A549 (cell line): ENCODE results near the gene TUBA1C.

Experiments
- CBX8 ChIP-seq: fragments of 200-600 bp; sonication (generic); IDR thresholded peaks from 2 replicates; pipeline ENCODE4 v1.6.1; 2016
- EP300 ChIP-seq, 2 experiments: fragments of >200 bp; sonication (Bioruptor Twin); formaldehyde crosslinking; IDR thresholded peaks; 2 replicates in 1 of 2; 3 replicates in 1 of 2; pipeline ENCODE4 v1.6.1; 2016 to 2017
- FOSL2 ChIP-seq, 2 experiments: fragments of 450-650 bp in 1 of 2; fragments of >200 bp in 1 of 2; sonication (Bioruptor Twin) in 1 of 2; formaldehyde crosslinking; IDR thresholded peaks; 2 replicates each; pipeline versions ENCODE4 v1.5.0 to v1.6.1; 2016 to 2020; ENCODE audit warnings: mild to moderate bottlenecking in 1 of 2, moderate library complexity in 1 of 2
- JUN ChIP-seq, 2 experiments: fragments of >200 bp; sonication (Bioruptor Twin); formaldehyde crosslinking; IDR thresholded peaks; 2 replicates in 1 of 2; 3 replicates in 1 of 2; pipeline ENCODE4 v1.6.1; 2016 to 2017
- POLR2A ChIP-seq: IDR thresholded peaks from 2 replicates; pipeline ENCODE4 v1.6.1; 2012; ENCODE audit warnings: mild to moderate bottlenecking, low read length
- POLR2AphosphoS2 ChIP-seq: conservative IDR thresholded peaks from 2 replicates; pipeline ENCODE4 v1.6.1; 2012; ENCODE audit warnings: low read length, improper control_type of control experiment, inconsistent platforms
- RFX5 ChIP-seq: fragments of 450-650 bp; IDR thresholded peaks from 2 replicates; pipeline ENCODE4 v1.7.1; 2014; ENCODE audit warnings: antibody characterized with exemption, mild to moderate bottlenecking, moderate library complexity
- RNF2 ChIP-seq: fragments of 200-600 bp; sonication (generic); IDR thresholded peaks from 2 replicates; pipeline ENCODE4 v1.6.1; 2016; ENCODE audit warnings: low read depth, mild to moderate bottlenecking, antibody characterized with exemption, moderate library complexity, borderline replicate concordance
- TF ChIP-seq, protein P1 (sequence below): fragments of 200-600 bp; sonication (generic); IDR thresholded peaks from 2 replicates; pipeline ENCODE4 v1.6.1; 2016; ENCODE audit warnings: antibody characterized with exemption, mild to moderate bottlenecking, moderate library complexity
- TF ChIP-seq, protein P2 (sequence below): fragments of >200 bp; sonication (Bioruptor Twin); formaldehyde crosslinking; IDR thresholded peaks from 3 replicates; pipeline ENCODE4 v1.5.1; 2016
- TF ChIP-seq, protein P3 (sequence below): IDR thresholded peaks from 2 replicates; pipeline ENCODE4 v1.6.1; 2012
- TF ChIP-seq, protein P4 (sequence below): IDR thresholded peaks from 2 replicates; pipeline ENCODE4 v1.6.1; 2012

DNA sequence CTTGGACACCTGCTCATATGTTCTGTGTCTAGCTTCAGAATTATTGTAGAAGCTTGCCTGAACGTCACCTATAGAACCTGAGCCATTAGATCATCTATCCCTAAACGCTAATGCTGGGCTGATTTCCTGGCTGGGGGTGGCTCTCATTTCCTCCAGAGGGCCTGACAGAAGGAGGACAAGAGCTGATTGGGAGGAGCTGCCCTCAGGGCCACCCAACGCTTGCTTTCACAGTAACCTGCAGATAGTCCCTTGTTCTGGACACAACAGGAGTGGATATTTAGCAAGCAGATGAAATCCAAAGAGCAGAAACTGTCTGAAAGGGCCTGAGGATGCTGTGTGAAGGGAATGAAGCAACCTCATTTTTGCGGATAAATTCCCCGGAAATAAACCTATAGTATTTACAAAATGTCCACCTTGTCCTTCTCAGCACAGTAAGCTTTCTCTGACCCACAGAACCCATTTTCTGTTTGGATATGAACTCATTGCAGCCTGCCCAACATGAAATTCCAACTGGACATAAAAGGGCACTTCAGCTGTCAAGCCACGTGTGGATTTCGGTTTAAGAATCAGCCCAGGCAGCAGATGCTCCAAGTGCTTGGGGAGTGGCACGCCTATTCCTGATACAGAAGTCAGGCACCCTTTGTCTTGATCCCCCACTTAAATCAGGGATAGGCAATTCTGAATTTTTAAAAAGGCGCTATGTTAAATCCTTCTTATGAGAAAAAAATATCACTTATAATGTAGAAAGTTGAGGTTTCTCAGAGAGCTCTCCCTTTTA, 32.8 kb upstream of the TUBA1C start:
- TF ChIP-seq, protein P1, sequence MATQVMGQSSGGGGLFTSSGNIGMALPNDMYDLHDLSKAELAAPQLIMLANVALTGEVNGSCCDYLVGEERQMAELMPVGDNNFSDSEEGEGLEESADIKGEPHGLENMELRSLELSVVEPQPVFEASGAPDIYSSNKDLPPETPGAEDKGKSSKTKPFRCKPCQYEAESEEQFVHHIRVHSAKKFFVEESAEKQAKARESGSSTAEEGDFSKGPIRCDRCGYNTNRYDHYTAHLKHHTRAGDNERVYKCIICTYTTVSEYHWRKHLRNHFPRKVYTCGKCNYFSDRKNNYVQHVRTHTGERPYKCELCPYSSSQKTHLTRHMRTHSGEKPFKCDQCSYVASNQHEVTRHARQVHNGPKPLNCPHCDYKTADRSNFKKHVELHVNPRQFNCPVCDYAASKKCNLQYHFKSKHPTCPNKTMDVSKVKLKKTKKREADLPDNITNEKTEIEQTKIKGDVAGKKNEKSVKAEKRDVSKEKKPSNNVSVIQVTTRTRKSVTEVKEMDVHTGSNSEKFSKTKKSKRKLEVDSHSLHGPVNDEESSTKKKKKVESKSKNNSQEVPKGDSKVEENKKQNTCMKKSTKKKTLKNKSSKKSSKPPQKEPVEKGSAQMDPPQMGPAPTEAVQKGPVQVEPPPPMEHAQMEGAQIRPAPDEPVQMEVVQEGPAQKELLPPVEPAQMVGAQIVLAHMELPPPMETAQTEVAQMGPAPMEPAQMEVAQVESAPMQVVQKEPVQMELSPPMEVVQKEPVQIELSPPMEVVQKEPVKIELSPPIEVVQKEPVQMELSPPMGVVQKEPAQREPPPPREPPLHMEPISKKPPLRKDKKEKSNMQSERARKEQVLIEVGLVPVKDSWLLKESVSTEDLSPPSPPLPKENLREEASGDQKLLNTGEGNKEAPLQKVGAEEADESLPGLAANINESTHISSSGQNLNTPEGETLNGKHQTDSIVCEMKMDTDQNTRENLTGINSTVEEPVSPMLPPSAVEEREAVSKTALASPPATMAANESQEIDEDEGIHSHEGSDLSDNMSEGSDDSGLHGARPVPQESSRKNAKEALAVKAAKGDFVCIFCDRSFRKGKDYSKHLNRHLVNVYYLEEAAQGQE, result no peak
- TF ChIP-seq, protein P2, sequence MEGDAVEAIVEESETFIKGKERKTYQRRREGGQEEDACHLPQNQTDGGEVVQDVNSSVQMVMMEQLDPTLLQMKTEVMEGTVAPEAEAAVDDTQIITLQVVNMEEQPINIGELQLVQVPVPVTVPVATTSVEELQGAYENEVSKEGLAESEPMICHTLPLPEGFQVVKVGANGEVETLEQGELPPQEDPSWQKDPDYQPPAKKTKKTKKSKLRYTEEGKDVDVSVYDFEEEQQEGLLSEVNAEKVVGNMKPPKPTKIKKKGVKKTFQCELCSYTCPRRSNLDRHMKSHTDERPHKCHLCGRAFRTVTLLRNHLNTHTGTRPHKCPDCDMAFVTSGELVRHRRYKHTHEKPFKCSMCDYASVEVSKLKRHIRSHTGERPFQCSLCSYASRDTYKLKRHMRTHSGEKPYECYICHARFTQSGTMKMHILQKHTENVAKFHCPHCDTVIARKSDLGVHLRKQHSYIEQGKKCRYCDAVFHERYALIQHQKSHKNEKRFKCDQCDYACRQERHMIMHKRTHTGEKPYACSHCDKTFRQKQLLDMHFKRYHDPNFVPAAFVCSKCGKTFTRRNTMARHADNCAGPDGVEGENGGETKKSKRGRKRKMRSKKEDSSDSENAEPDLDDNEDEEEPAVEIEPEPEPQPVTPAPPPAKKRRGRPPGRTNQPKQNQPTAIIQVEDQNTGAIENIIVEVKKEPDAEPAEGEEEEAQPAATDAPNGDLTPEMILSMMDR, result no peak
- TF ChIP-seq CBX8 (no peak), RFX5 (no peak), POLR2A (no peak), EP300 (IDR thresholded peaks at IDR 0.05) (no peak), POLR2AphosphoS2 (no peak), FOSL2 (IDR thresholded peaks at IDR 0.05) (no peak), FOSL2 (CRISPR knock-in tag; IDR thresholded peaks at IDR 0.05) (no peak), RNF2 (no peak), JUN (IDR thresholded peaks at IDR 0.05) (no peak)
- TF ChIP-seq, protein P3, sequence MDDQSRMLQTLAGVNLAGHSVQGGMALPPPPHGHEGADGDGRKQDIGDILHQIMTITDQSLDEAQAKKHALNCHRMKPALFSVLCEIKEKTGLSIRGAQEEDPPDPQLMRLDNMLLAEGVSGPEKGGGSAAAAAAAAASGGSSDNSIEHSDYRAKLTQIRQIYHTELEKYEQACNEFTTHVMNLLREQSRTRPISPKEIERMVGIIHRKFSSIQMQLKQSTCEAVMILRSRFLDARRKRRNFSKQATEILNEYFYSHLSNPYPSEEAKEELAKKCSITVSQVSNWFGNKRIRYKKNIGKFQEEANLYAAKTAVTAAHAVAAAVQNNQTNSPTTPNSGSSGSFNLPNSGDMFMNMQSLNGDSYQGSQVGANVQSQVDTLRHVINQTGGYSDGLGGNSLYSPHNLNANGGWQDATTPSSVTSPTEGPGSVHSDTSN, result no peak
- TF ChIP-seq, protein P4, sequence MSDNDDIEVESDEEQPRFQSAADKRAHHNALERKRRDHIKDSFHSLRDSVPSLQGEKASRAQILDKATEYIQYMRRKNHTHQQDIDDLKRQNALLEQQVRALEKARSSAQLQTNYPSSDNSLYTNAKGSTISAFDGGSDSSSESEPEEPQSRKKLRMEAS, result no peak
